WI38 (cell line): ENCODE data around the gene SEC24A.

Experiments used
- H3K4me3 ChIP-seq: 2 replicates; pipeline ENCODE4 v1.5.1; 2011; ENCODE audit warnings: low read depth, mild to moderate bottlenecking, control low read depth, low read length
- CTCF ChIP-seq: IDR thresholded peaks from 2 replicates; pipeline ENCODE4 v1.5.1; 2012; ENCODE audit warnings: low read depth, mild to moderate bottlenecking, control low read depth, low read length

SEC24A gene

GRCh38 chr5:134736173-134736812 lies 87.7 kb downstream of the SEC24A start:
- TF ChIP-seq CTCF = no peak
- no peak overlapping the region for H3K4me3 ChIP-seq

GRCh38 chr5:134738133-134738962 lies 89.8 kb downstream of the SEC24A start, which contains the start of gene CAMLG:
TSS of gene CAMLG (plus strand) at chr5:134738548. CDS start at chr5:134738621, 73 bp downstream.
- TF ChIP-seq CTCF = peak; percentile 30

GRCh38 chr5:134738963-134739661 lies 90.5 kb downstream of the SEC24A start:
- no peak for TF ChIP-seq CTCF
- H3K4me3 ChIP-seq = peak overlapping the region; percentile 96

More at GRCh38 chr5:134738133-134738962, 89.8 kb downstream of the SEC24A start, which contains the start of gene CAMLG:
- H3K4me3 ChIP-seq = peak within 1 kb of the TSS; percentile 96

GRCh38 chr5:134741052-134741451 lies 92.5 kb downstream of the SEC24A start:
- H3K4me3 ChIP-seq = no peak overlapping the region
- no peak for TF ChIP-seq CTCF

GRCh38 chr5:134742134-134742533 lies 93.5 kb downstream of the SEC24A start:
- H3K4me3 ChIP-seq = no peak overlapping the region
- TF ChIP-seq CTCF = no peak

GRCh38 chr5:134749415-134749814 lies 100.8 kb downstream of the SEC24A start:
- no peak overlapping the region for H3K4me3 ChIP-seq
- TF ChIP-seq CTCF = no peak
